ENCODE data around the gene NRF1.
"Not testable (repeated sequence)": the region's sequence is repeated elsewhere in the genome, so short reads cannot be mapped to it uniquely, and the experiment has no call there.

DNA sequence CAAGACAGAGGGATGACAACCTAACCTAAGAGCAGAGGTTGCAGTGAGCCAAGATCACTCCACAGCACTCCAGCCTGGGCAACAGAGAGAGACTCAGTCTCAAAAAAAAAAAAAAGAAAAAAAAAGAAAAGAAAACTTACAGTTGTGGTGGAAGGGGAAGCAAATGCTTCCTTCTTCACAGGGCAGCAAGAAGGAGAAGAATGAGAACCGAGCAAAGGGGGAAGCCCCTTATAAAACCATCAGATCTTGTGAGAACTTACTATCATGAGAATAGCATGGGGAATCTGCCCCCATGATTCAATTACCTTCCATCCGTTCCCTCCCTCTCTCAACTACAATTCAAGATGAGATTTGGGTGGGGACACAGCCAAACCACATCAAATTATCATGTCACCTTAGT is 45.2 kb upstream of the NRF1 start:
- TF ChIP-seq, protein P1, sequence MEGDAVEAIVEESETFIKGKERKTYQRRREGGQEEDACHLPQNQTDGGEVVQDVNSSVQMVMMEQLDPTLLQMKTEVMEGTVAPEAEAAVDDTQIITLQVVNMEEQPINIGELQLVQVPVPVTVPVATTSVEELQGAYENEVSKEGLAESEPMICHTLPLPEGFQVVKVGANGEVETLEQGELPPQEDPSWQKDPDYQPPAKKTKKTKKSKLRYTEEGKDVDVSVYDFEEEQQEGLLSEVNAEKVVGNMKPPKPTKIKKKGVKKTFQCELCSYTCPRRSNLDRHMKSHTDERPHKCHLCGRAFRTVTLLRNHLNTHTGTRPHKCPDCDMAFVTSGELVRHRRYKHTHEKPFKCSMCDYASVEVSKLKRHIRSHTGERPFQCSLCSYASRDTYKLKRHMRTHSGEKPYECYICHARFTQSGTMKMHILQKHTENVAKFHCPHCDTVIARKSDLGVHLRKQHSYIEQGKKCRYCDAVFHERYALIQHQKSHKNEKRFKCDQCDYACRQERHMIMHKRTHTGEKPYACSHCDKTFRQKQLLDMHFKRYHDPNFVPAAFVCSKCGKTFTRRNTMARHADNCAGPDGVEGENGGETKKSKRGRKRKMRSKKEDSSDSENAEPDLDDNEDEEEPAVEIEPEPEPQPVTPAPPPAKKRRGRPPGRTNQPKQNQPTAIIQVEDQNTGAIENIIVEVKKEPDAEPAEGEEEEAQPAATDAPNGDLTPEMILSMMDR (IDR thresholded peaks at IDR 0.05): not testable (repeated sequence)
- not testable (repeated sequence) for TF ChIP-seq POLR2AphosphoS5 (IDR thresholded peaks at IDR 0.05; ENCODE audit: low read depth, low read length); TCF7L2 (IDR thresholded peaks at IDR 0.05; ENCODE audit: low read depth, low read length); SIN3A (IDR thresholded peaks at IDR 0.05; ENCODE audit: borderline replicate concordance, insufficient read depth, low read depth, low read length)
- TF ChIP-seq, protein P2, sequence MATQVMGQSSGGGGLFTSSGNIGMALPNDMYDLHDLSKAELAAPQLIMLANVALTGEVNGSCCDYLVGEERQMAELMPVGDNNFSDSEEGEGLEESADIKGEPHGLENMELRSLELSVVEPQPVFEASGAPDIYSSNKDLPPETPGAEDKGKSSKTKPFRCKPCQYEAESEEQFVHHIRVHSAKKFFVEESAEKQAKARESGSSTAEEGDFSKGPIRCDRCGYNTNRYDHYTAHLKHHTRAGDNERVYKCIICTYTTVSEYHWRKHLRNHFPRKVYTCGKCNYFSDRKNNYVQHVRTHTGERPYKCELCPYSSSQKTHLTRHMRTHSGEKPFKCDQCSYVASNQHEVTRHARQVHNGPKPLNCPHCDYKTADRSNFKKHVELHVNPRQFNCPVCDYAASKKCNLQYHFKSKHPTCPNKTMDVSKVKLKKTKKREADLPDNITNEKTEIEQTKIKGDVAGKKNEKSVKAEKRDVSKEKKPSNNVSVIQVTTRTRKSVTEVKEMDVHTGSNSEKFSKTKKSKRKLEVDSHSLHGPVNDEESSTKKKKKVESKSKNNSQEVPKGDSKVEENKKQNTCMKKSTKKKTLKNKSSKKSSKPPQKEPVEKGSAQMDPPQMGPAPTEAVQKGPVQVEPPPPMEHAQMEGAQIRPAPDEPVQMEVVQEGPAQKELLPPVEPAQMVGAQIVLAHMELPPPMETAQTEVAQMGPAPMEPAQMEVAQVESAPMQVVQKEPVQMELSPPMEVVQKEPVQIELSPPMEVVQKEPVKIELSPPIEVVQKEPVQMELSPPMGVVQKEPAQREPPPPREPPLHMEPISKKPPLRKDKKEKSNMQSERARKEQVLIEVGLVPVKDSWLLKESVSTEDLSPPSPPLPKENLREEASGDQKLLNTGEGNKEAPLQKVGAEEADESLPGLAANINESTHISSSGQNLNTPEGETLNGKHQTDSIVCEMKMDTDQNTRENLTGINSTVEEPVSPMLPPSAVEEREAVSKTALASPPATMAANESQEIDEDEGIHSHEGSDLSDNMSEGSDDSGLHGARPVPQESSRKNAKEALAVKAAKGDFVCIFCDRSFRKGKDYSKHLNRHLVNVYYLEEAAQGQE (IDR thresholded peaks at IDR 0.05; ENCODE audit: insufficient read depth in 1 of 2, low read depth in 2 of 2, low read length in 1 of 2): not testable (repeated sequence)
